ENCODE measurements around the gene THTPA.

GRCh38 chr14:23535943-23536342 is 20.1 kb upstream of the THTPA start:
- TF ChIP-seq CTCF (IDR thresholded peaks at IDR 0.05; ENCODE audit: low read depth, low read length) (no peak), POLR2A (IDR thresholded peaks at IDR 0.05; ENCODE audit: extremely low read depth, insufficient read length) (no peak)

Data from NB4 (cell line).